CD4-positive, alpha-beta T cell treated with Interleukin-10 for 1 hour (primary cell): Measurements from ENCODE around the gene NEB.

Experiments used
- DNase-seq: peaks from one replicate; pipeline ENCODE4 v3.0.0-alpha.2; 2020

Gene NEB

GRCh38 chr2:151544449-151544848 lies 189.8 kb downstream of the NEB start:
- no peak for DNase-seq

- no peak for DNase-seq
These were observed 190.4 kb downstream of the NEB start for GRCh38 chr2:151543876-151544275.

- DNase-seq: no peak
These were observed 200.3 kb downstream of the NEB start for GRCh38 chr2:151534001-151534400.

DNA sequence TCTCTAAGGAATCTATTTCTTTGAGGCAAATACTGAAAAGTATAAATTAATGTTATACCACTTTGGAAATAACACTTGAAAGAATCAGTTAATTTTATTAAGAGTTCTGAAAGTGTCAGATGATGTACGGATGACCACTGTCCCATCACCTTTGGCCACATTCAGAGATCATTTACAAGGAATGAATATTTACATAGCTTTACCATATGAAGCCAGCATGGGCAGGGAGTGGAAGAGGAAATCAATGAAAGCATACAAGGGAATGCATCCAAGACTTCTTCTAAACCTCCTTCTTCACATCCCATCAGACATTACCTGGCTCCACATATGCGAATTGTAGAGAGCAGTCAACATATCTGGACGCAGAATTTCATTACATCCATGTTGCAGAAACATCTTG lies 201.1 kb downstream of the NEB start:
- no peak for DNase-seq

DNA sequence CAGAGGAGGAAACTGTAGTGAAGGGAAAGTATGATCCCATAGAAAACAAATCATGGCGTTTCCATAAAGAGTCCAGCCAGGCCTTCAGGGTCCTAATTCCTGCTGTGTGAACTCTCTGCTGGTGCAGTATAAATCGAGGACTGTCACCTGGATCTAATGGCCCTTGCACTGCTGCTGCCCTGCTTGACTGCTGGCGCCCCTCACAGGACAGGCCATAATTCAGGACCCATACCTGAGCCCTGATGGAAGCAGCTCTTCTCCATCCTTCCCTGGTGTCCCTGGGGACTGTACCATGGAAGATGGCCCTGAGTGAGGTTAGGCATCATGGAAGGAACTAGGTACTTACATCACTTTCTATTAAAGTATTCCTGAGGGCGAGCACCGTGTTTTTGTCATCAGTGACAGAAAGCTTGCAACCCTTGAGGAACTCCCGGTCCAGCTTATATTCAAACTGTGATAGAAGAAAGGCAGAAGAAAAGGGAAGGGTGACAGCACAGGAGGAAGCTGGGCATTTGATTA lies 207.6 kb downstream of the NEB start:
- DNase-seq: no peak

DNA sequence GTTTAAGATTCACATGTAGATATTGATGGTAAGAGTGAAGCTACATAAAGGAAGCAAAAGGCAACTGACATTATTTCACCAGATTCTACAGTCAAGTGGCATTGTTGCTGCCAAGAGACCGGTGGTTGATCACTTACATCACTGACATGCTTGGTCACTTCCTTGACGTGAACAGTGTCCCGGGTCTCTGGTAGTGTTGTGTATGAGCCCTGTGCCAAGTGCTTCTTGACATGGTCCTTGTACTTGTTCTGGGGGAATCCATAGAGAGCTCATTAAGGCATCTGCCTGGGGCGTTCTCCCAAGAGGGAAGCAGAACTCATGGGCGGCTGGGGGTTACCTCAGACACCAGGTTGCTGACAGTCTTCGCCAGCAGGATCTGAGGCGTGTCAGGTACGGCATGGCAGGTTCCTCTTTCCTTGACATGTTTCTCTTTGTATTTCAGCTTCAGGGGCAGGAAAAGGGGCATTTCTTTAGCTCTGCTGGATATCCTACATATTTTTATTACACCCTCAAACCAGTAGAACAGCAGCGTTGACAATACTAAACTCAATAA lies 208.4 kb downstream of the NEB start:
- no peak for DNase-seq

DNA sequence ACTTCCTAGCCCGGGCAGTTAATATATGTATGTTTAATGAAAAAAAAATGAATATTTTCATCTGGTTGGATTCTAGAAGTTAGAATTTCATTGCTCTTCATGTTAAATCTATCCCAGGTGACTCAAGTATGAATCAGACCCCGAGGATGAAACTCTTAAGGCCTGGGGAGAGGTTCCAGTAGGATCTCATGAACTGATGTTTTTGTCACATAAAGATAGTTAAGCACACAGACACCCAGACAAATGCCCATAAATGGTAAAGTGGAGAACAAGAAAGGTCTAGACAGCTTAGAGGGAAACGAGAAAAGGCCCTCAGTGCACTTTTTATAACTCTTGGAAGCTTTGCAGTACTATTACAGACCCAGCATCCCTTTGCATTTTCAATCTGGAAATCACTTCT lies 210.4 kb downstream of the NEB start:
- DNase-seq: no peak

DNA sequence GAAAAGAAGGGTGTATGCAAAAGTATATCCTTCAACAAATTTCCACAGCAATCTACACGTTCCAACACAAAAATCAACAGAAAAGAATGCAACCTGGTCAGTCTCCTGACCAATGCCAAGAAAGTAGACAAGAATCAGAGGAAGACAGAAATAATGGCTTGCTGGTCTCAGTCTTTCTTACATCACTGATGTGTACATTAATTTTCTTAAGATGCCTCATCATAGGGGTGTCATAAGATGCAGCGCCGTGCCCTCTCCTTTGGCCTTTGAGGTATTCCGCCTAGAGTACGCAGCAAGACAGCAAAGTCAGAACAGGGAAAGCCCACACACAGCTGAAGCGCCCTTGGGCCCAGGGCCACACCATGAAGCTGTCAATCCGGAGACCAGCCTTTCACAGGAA lies 211.7 kb downstream of the NEB start:
- DNase-seq: no peak

DNA sequence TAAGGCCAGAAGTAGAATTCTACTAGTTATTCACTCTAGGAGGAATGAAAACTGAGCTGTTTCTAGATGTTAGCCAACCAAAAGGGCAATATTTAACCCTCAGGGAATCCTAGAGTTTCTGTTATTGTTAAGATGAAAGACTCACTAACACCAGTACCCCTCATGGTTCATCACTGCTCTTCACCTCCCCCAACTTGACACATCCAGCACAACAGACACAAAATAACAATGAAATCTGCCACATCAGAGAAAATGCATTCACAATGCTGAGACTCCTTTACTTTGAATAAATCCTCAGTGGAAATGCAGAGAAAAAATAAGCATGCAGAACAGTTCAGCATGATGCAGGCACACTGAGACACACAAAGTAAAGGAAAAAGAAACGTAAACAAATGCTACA lies 213.3 kb downstream of the NEB start:
- no peak for DNase-seq

GRCh38 chr2:151518802-151519201 lies 215.5 kb downstream of the NEB start:
- DNase-seq: no peak

DNA sequence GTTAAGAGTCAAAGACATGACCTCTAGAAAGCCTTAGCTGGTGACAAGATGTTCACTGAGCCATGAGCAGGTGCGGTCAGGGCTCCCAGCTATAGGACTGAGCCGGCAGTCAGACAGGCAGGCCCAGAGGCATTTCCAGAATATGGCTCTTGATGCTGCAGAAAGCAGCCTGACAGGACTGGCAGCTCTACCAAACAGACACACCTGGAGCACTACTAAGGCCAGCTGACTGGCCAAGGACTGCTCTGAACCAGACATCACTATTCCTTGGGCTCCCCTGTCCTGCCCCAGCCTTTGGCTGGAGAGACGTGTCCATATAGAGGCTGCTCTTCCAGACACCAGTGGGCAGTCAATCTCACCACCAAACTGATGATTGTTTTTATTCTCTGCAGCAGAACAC lies 225.8 kb downstream of the NEB start:
- DNase-seq: no peak

DNA sequence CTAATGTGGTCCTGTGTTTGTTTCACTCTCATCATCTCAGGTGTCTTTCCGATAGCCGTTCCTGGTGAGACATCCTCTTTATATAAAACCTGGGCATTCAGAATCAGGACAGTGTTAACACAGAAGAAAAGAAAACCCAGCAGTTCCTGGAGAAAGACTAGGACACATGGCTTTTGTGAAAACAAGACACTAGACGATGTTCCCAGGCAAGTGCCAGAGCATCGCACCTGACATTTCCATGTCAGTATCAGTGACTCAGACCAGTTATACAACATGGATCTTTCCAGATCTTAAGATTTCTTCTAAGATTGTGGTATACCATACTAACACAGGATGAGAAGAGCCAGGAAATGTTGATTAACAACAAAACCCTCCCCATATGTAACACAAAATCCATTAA lies 228.1 kb downstream of the NEB start:
- no peak for DNase-seq

DNA sequence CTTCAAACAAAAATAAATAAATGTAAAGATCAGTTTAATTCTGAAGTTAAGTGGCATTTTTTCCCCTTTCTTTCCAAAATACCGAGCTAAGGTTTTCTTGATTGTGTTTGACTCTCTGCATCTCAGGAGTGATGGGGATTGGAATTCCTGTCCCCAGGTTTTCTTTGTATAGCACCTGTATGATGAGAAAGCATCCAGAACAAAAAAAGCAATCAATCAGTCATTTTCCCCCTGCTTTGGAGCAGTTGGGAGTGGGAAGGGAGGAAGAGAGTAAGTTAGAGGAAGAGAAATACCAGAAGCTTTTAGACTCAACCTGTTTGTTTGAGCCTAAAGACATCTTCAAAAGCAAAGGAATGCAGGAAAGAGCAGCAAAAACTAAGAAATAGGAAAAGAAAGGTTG lies 236.1 kb downstream of the NEB start:
- DNase-seq: no peak

DNA sequence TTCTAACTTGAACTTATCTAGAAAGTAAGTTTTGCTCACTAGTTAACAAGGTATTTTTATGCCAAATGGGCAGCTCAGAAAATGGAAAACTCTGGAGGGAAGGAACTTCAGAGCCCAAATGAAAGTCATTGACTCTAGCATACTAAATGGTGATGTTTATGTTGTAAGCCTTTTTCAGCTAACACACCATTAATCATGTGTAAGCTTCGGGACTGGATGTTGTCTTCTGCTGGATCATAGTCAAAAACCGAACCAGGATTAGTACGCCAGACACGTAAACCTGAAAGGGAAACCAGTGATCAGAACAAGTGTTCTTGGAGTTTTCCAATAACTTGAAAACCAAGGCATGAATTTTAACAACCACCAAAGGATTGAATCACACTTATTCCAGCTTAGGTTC lies 242.8 kb downstream of the NEB start:
- DNase-seq: no peak

GRCh38 chr2:151490276-151490675 lies 244.0 kb downstream of the NEB start:
- no peak for DNase-seq

DNA sequence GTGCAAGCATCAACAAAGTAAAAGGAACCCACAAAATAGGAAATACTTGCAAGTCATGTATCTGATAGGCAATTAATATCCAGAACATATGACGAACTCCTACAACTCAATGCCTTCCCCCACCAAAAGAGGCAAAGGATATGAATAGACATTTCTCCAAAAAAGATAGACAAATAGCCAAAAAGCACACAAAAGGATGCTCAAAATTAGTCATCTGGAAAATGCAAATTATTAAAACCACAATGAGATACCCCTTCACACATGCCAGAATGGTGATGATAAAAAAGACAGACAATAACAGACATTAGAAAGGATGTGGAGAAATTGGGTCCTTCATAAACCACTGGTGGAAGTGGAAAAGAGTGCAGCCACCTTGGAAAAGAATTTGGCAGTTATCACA lies 248.2 kb downstream of the NEB start:
- no peak for DNase-seq

- no peak for DNase-seq
These were observed 250.2 kb downstream of the NEB start for GRCh38 chr2:151484100-151484499.

- no peak for DNase-seq
These were observed 250.7 kb downstream of the NEB start for GRCh38 chr2:151483546-151483945.

DNA sequence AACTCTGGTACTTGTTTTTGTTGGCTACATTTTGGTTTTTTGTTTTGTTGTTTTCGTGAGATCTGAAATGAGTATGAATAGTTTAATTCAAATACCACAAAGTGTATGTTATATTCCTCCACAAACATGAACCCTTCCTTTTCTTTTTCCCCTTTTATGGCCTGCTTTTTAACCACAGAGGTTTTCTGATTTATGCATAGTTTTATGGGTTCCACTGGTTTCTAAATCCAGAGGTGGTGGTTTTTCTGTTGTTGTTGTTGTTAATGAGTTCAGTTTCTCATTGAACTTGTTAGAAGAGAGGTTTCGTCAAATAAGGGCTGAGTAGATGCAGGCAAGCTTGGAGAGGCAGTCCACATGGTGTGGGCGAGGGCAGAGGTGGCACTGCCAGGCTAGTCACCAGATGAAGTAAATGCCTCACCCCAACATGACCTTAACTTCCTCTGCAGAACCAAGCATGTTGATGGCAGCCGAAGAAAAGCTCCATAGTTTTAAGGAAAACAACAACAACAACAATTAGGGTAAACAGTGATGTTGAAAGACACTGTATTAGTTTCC lies 252.0 kb downstream of the NEB start:
- DNase-seq: no peak

GRCh38 chr2:151481744-151482143 lies 252.5 kb downstream of the NEB start:
- no peak for DNase-seq

- DNase-seq: no peak
These were observed 256.3 kb downstream of the NEB start for GRCh38 chr2:151478011-151478410.

DNA sequence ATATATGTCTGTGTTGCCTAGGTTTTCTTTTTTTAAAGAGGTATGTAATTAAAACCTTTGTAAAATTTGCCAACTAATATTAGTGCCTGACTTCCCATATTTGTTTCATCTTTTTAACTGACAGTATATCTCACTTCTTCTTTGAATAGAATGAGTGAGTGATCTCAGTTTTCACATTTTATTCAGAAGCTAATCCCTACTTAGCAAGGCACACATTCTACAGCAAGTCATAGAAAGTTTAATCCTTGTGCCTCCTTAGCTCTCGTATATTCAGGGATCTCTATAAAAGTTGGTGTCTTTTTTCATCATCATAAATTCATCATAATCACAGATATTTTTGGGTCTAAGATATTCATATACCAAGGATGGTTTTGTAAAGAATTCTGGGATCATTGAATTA lies 258.0 kb downstream of the NEB start:
- DNase-seq: no peak

GRCh38 chr2:151475071-151475470 lies 259.2 kb downstream of the NEB start:
- no peak for DNase-seq

GRCh38 chr2:151472966-151473365 lies 261.3 kb downstream of the NEB start:
- no peak for DNase-seq

- no peak for DNase-seq
These were observed 263.7 kb downstream of the NEB start for GRCh38 chr2:151470556-151470955.
